ENCODE measurements around the gene ARL3. TPM values are rescaled to one million over a fixed set of nuclear protein-coding genes. Genes with fewer than 3 reads are reported as not detected.

The ARL3 gene
- total and polyA plus RNA-seq, 2 experiments from 2014 or later = 8.5 to 22.6 TPM

DNA sequence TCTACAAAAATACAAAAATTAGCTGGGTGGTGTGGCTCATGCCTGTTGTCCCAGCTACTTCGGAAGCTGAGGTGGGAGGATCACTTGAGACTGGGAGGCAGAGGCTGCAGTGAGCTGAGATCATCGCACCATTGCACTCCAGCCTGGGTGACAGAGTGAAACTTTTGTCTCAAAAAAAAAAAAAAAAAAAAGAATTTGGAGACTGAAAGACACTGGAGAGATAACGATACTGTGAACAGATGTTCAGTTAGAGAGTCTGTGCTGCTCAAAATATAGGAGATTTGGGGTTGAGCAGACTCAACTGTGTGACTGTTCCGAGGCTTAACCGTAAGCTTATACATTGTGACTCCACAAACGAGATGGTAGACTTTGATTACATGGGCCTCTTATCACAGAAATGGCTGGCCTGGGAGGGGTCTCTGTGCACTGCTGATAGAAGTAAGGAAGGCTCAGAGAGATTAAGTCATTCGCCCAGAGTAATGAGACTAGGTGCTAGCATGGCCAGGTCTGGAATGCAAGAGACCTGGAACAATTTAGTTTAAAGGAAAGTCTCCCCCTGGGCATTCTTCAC is 48.9 kb upstream of the ARL3 start (continued):
- TF ChIP-seq, protein P1, sequence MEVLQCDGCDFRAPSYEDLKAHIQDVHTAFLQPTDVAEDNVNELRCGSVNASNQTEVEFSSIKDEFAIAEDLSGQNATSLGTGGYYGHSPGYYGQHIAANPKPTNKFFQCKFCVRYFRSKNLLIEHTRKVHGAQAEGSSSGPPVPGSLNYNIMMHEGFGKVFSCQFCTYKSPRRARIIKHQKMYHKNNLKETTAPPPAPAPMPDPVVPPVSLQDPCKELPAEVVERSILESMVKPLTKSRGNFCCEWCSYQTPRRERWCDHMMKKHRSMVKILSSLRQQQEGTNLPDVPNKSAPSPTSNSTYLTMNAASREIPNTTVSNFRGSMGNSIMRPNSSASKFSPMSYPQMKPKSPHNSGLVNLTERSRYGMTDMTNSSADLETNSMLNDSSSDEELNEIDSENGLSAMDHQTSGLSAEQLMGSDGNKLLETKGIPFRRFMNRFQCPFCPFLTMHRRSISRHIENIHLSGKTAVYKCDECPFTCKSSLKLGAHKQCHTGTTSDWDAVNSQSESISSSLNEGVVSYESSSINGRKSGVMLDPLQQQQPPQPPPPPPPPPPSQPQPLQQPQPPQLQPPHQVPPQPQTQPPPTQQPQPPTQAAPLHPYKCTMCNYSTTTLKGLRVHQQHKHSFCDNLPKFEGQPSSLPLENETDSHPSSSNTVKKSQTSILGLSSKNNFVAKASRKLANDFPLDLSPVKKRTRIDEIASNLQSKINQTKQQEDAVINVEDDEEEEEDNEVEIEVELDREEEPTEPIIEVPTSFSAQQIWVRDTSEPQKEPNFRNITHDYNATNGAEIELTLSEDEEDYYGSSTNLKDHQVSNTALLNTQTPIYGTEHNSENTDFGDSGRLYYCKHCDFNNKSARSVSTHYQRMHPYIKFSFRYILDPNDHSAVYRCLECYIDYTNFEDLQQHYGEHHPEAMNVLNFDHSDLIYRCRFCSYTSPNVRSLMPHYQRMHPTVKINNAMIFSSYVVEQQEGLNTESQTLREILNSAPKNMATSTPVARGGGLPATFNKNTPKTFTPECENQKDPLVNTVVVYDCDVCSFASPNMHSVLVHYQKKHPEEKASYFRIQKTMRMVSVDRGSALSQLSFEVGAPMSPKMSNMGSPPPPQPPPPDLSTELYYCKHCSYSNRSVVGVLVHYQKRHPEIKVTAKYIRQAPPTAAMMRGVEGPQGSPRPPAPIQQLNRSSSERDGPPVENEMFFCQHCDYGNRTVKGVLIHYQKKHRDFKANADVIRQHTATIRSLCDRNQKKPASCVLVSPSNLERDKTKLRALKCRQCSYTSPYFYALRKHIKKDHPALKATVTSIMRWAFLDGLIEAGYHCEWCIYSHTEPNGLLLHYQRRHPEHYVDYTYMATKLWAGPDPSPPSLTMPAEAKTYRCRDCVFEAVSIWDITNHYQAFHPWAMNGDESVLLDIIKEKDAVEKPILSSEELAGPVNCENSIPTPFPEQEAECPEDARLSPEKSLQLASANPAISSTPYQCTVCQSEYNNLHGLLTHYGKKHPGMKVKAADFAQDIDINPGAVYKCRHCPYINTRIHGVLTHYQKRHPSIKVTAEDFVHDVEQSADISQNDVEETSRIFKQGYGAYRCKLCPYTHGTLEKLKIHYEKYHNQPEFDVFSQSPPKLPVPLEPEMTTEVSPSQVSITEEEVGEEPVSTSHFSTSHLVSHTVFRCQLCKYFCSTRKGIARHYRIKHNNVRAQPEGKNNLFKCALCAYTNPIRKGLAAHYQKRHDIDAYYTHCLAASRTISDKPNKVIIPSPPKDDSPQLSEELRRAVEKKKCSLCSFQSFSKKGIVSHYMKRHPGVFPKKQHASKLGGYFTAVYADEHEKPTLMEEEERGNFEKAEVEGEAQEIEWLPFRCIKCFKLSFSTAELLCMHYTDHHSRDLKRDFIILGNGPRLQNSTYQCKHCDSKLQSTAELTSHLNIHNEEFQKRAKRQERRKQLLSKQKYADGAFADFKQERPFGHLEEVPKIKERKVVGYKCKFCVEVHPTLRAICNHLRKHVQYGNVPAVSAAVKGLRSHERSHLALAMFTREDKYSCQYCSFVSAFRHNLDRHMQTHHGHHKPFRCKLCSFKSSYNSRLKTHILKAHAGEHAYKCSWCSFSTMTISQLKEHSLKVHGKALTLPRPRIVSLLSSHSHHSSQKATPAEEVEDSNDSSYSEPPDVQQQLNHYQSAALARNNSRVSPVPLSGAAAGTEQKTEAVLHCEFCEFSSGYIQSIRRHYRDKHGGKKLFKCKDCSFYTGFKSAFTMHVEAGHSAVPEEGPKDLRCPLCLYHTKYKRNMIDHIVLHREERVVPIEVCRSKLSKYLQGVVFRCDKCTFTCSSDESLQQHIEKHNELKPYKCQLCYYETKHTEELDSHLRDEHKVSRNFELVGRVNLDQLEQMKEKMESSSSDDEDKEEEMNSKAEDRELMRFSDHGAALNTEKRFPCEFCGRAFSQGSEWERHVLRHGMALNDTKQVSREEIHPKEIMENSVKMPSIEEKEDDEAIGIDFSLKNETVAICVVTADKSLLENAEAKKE (CRISPR knock-in tag; IDR thresholded peaks at IDR 0.05) = no peak
- TF ChIP-seq CREB1 (CRISPR knock-in tag; IDR thresholded peaks at IDR 0.05; ENCODE audit: low read depth) = no peak
- no peak for TF ChIP-seq EZH2phosphoT487 (IDR thresholded peaks at IDR 0.05; ENCODE audit: unreplicated experiment)
- TF ChIP-seq, protein P2, sequence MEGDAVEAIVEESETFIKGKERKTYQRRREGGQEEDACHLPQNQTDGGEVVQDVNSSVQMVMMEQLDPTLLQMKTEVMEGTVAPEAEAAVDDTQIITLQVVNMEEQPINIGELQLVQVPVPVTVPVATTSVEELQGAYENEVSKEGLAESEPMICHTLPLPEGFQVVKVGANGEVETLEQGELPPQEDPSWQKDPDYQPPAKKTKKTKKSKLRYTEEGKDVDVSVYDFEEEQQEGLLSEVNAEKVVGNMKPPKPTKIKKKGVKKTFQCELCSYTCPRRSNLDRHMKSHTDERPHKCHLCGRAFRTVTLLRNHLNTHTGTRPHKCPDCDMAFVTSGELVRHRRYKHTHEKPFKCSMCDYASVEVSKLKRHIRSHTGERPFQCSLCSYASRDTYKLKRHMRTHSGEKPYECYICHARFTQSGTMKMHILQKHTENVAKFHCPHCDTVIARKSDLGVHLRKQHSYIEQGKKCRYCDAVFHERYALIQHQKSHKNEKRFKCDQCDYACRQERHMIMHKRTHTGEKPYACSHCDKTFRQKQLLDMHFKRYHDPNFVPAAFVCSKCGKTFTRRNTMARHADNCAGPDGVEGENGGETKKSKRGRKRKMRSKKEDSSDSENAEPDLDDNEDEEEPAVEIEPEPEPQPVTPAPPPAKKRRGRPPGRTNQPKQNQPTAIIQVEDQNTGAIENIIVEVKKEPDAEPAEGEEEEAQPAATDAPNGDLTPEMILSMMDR (conservative IDR thresholded peaks at IDR 0.05; ENCODE audit: low read depth in 2 of 2) = no peak

DNA sequence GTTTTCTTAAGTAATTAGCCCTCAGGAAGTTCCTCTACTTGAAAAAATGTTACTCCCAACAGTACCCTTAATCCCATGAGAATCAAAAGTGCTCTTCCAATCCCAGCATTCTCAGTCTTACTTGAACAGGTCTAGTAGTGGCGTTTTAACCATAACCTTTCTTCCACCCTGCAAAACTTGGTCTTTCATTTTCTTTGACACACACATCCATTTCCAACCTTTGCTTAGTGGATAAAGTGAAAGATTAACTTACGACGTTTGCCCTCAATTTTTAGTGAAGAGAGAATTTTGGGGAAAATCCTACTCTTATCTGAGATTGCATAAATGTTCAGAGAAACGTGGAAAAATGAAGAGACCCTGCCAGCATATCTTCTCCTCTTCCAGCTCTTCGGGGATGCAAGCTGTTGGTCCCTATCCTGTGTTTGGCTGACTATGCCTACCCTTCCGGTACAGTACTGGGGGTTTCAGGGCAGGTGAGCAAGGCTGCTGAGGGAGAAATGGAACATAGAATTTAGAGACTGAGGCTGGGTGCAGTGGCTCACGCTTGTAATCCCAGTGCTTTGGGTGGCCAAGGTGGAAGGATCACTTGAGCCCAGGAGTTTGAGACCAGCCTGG is 48.3 kb upstream of the ARL3 start:
- H4K20me1 ChIP-seq (replicated peaks; ENCODE audit: insufficient read depth) = no peaks in the 10 kb centered on the region; the same call in none of the 2 replicates
- ATAC-seq (no peak), DNase-seq (ENCODE audit: low spot score) (no peak)
- H3K27me3 Mint-ChIP-seq (ENCODE audit: insufficient read depth, low read depth, poor library complexity) = peaks cover 6% of the 10 kb centered on the region
- no peak overlapping the region for H3K4me3 Mint-ChIP-seq
- H3K27me3 ChIP-seq (ENCODE audit: insufficient read depth) = no peaks in the 10 kb centered on the region
- no peak overlapping the region for H3K27ac ChIP-seq (ENCODE audit: low read depth)
- H3K9me3 Mint-ChIP-seq = no peaks in the 10 kb centered on the region
- H3F3A ChIP-seq (replicated peaks; ENCODE audit: low read depth) = 0 out of 2 replicates have a peak, but pooled peaks cover 3% of the 10 kb centered on the region
- H3K27ac Mint-ChIP-seq = no peak overlapping the region
- H3K79me2 ChIP-seq (replicated peaks; ENCODE audit: insufficient read depth) = peaks cover 5% of the 10 kb centered on the region
- H3K36me3 ChIP-seq (ENCODE audit: insufficient read depth) = no peaks in the 10 kb centered on the region
- no peaks in the 10 kb centered on the region for H3K9me2 ChIP-seq (ENCODE audit: insufficient read depth)
- H3K36me3 Mint-ChIP-seq (ENCODE audit: low read depth) = no peaks in the 10 kb centered on the region
- no peak overlapping the region for H3K4me2 ChIP-seq
- H2AFZ ChIP-seq = no peak overlapping the region
- H3K4me3 ChIP-seq = no peak overlapping the region
- H3K4me1 ChIP-seq (ENCODE audit: insufficient read depth) = no peaks in the 10 kb centered on the region; the same call in 1 of the 2 replicates
- H3K4me1 Mint-ChIP-seq = peaks cover 9% of the 10 kb centered on the region
- TF ChIP-seq, protein P3, sequence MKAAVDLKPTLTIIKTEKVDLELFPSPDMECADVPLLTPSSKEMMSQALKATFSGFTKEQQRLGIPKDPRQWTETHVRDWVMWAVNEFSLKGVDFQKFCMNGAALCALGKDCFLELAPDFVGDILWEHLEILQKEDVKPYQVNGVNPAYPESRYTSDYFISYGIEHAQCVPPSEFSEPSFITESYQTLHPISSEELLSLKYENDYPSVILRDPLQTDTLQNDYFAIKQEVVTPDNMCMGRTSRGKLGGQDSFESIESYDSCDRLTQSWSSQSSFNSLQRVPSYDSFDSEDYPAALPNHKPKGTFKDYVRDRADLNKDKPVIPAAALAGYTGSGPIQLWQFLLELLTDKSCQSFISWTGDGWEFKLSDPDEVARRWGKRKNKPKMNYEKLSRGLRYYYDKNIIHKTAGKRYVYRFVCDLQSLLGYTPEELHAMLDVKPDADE (IDR thresholded peaks at IDR 0.05) = no peak
- TF ChIP-seq EZH2 (IDR thresholded peaks at IDR 0.05; ENCODE audit: low read depth, unreplicated experiment) (no peak), POLR2AphosphoS5 (IDR thresholded peaks at IDR 0.05; ENCODE audit: low read depth) (no peak), JUNB (IDR thresholded peaks at IDR 0.05; ENCODE audit: unreplicated experiment) (no peak), CREB1 (CRISPR knock-in tag; IDR thresholded peaks at IDR 0.05; ENCODE audit: low read depth) (no peak), STAT1 (IDR thresholded peaks at IDR 0.05; ENCODE audit: unreplicated experiment) (no peak), NANOG (IDR thresholded peaks at IDR 0.05; ENCODE audit: borderline replicate concordance) (no peak), EZH2phosphoT487 (IDR thresholded peaks at IDR 0.05; ENCODE audit: unreplicated experiment) (no peak)
